Fibroblast of pulmonary artery (primary cell): ENCODE results near the gene KCNJ10.

Source experiments
- DNase-seq: peaks from one replicate; pipeline ENCODE4 v3.0.0-alpha.2; 2010; ENCODE audit warnings: low read depth
- H3K4me3 ChIP-seq: replicated peaks from 2 replicates; pipeline ENCODE4 v1.5.1; 2011; ENCODE audit warnings: low read depth, mild to moderate bottlenecking, control low read depth, low read length, moderate library complexity
- CTCF ChIP-seq: IDR thresholded peaks from 2 replicates; pipeline ENCODE4 v1.5.1; 2011; ENCODE audit warnings: mild to moderate bottlenecking, control low read depth, low read length, inconsistent platforms; ENCODE audit errors: missing control alignments

Gene KCNJ10

GRCh38 chr1:159991513-159991912 is 78.4 kb downstream of the KCNJ10 start:
- DNase-seq: peak; percentile 24
- no peak overlapping the region for H3K4me3 ChIP-seq
- TF ChIP-seq CTCF: no peak

- no peak for TF ChIP-seq CTCF
- DNase-seq: no peak
- no peak overlapping the region for H3K4me3 ChIP-seq
These were observed 80.0 kb downstream of the KCNJ10 start for GRCh38 chr1:159990005-159990404.

DNA sequence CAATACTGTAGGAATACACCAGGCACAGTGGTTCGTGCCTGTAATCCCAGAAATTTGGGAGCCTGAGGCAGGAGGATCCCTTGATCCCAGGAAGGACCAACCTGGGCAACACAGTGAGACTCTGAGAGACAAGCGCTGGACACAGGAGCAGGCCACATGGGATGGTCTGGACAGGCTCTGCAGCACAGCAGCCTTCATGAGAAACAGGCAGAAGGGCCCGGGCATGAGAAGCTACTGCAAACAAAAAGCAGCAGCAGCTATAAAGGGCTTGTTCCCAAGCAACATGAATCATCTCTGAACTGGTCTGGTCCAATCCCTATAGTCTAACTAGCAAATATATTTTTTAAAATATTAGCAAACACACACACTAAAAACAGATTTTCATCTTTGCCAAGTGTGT is 80.4 kb downstream of the KCNJ10 start:
- DNase-seq: no peak
- H3K4me3 ChIP-seq: no peak overlapping the region
- TF ChIP-seq CTCF: no peak

DNA sequence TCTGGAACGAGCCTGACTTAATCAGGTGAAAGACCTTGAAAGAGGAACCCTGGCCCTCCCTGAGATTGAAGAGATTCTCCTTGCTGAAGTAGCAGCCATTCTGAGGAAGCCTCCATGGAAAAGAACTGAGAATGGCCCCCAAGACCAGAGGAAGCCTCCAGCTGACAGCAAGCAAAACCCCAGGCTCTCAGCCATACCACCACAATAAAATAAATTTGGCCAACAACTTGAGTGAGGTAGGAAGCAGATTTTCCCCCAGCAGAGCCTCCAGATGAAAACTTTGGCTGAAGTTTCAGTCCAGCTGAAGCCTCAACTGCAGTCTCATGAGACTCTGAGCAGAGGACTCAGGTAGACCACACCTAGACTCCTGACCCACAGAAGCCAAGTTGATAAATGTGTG is 82.0 kb downstream of the KCNJ10 start:
- TF ChIP-seq CTCF: no peak
- no peak for DNase-seq
- H3K4me3 ChIP-seq: no peak overlapping the region

DNA sequence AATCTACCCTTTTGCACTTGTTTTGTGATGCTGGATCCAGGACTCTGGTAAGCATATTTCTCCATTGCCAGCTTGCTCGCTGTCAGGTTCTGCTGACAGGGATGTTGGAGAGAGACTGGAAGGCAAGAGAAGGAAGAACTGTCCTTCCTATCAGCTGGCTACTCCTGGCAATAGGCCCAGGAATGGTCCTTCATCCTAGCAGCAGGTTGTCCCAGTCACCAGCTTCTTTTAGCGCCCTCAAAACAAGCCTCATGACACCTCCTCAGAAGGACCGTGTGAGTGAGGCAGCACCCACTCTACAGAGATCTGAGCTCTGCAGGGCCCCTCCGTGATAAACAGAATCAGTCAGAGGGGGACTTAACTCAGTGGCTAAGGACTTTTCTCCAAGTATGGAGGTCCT is 82.8 kb downstream of the KCNJ10 start:
- H3K4me3 ChIP-seq: no peak overlapping the region
- no peak for TF ChIP-seq CTCF
- no peak for DNase-seq

GRCh38 chr1:159986531-159986930 is 83.4 kb downstream of the KCNJ10 start:
- no peak for TF ChIP-seq CTCF
- no peak for DNase-seq

GRCh38 chr1:159986093-159986492 is 83.9 kb downstream of the KCNJ10 start:
- H3K4me3 ChIP-seq: no peak overlapping the region
- no peak for TF ChIP-seq CTCF
- no peak for DNase-seq

More at GRCh38 chr1:159986531-159986930, 83.4 kb downstream of the KCNJ10 start:
- no peak overlapping the region for H3K4me3 ChIP-seq
